Measurements from ENCODE around the gene ME1.
A peak's percentile ranks its signal among the peaks of the same experiment; 100 is the strongest.
"Not testable (repeated sequence)": the region's sequence is repeated elsewhere in the genome, so short reads cannot be mapped to it uniquely, and the experiment has no call there.

Gene ME1

DNA sequence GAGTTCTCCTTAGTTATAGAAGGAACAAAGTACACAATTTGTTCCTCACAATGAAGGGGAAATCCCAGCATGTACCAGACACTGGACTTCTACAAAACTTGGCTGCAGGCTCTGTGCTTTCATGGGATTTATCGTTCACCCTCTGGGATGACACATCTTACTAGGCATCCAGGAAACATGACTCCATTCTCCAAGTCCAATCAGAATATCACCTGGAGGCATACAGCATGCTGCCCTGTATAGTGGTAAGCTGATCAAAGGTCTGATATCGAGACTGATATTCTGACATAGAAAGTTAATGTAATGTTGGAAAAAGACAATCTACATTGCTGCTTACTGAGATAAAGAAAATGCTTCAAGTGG is 231.0 kb downstream of the ME1 start:
- peak; percentile 59 for DNase-seq (ENCODE audit: low read depth)
- H3K4me3 ChIP-seq (ENCODE audit: low read depth, low read length), result no peak overlapping the region

DNA sequence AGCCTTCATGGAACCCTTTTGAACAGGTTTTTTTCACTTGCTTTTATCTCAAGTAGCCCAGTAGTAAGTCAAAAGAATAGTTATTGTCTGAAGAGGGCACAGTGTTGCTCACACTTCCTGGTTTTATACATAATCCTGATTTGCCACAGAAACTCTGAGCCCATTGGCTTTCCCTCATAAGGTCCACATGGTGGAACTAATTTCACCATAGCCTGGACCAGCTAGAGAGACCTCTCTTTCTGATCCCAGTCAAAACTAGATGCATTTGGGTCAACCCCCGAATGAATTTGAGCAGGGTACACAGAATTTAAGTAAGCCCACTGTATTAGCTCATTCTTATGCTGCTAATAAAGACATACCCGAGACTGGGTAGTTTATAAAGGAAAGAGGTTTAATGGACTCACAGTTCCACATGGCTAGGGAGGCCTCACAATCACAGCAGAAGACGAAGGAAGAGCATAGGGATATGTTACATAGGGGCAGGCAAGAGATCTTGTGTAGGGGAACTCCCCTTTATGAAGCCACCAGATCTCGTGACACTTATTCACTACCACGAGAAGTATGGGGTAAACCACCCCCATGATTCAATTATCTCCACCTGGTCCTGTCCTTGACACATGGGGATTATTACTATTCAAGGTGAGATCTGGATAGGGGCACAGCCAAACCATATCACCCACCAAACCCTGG is 231.5 kb downstream of the ME1 start:
- no peak overlapping the region for H3K4me3 ChIP-seq (ENCODE audit: low read depth, low read length)
- DNase-seq (ENCODE audit: low read depth), result no peak

DNA sequence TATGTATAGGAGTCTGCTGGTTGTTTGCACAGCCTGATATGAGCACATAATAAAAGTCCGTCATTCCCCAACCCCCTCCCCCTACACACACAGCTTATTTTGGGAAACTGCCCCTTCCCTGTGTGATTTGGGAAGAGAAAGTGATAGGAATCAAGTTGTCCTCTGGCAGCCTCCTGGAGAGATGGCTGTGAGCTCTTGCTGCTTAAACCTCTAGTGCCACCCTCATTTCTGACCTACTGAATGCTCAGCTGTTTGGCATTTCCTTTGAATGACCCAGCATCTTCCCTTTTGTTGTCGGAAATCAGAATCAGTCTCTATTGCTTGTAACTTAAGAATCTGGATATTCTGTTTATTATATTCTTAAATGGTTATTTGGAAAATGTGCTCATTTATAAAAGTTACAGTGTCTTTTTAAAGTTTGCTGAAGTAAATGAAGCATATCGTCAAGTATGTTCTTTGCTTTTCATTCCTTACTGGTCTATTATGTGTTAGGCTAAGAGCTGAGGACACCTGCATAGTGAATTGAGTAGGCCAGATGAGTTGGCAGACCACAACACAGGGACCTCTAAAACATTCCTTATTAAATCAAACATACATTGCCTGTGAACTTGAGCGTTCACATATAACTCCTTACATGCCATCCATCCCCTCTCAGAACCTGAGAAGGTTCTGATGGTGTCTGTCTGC is 232.2 kb downstream of the ME1 start:
- DNase-seq (ENCODE audit: low read depth), result no peak
- H3K4me3 ChIP-seq (ENCODE audit: low read depth, low read length), result no peak overlapping the region

- peak overlapping the region; percentile 85 for H3K4me3 ChIP-seq (ENCODE audit: low read depth, low read length)
- DNase-seq (ENCODE audit: low read depth), result no peak
Measured at GRCh38 chr6:83193747-83194566, 236.9 kb downstream of the ME1 start.

DNA sequence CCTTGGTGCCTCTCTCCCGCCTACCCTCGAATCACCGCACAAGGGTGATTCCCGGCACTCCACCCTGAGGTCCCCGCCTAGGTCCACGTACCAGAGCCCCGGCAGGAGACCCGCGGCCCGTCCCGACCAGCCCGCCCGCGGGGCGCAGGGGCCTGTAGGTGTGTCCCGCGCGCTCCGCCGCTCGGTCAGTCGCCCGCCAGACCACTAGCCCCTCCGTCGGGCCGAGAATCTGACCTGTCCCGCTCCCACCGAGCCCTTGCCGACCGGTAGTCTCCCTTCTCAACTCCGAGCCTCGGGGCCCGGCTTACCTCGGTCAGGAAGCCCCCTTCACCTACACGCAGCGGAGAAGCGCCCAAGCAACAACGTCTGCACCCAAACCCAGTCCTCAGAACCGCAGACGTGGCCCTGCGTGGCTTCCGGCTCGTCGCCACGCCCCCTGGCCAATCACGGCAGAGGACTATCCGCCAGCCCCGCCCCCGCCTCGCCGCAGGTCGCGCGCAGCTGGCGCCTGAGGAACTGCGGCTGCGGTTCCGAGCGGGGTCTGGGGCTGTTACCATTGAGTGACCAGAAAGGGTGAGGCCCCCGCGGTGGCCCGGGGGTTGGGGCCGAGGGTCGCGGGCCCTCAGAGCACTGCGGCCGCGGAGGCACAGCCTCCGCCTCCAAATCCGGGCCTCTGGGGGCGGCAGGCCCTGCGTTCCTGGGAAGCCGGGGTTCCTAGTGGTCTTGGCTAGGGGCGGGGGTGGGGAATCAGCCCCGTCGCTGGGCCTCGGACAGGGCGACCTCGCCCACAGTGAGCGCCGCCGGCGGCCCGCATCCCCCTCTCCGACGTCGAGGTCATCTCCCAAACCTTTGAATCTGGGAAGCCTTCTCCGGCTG is 237.7 kb downstream of the ME1 start, which contains the start of the genes PGM3 and RWDD2A:
Gene PGM3, minus strand, starts transcription at position 395 of the 876 bp plus-strand sequence. CDS start 2,253 bp downstream, outside the sequence.
Gene RWDD2A, plus strand, starts transcription at position 487 of the 876 bp plus-strand sequence. CDS start 1,095 bp downstream, outside the sequence.
- peak; percentile 63 for DNase-seq (ENCODE audit: low read depth)
- peak within 1 kb of the TSS; percentile 85 for H3K4me3 ChIP-seq (ENCODE audit: low read depth, low read length)

DNA sequence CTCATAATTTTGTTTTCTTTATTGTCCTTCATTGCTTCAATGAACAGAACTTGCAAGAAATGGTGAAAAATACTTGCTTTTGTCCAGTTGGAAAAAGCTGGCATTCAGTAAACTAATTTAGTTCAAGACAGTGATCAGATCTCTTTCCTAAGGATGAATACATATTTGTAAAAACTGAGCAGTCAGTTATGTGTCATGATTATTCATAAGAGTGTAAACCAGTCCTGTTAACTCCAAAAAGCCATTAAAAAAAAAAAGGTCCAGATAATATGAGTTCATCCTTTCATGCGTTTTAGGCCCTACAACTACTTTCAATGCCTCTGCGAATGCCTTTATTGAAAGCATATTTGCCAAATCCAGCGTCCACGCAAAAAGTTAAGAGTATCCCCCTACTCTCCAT is 238.4 kb downstream of the ME1 start:
- DNase-seq (ENCODE audit: low read depth), result no peak
- peak overlapping the region; percentile 85 for H3K4me3 ChIP-seq (ENCODE audit: low read depth, low read length)

DNA sequence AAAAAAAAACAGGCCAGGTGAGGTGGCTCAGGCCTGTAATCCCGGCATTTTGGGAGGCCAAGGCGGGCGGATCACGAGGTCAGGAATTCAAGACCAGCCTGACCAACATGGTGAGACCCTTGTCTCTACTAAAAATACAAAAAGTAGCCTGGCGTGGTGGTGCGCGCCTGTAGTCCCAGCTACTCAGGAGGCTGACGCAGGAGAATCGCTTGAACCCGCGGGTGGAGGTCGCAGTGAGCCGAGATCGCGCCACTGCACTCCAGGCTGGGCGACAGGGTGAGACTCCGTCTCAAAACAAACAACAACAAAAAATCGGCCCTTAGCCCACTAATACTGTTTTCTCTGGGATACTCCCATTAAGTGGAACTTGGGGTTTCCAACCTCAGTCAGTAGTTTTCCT is 238.9 kb downstream of the ME1 start:
- peak overlapping the region; percentile 85 for H3K4me3 ChIP-seq (ENCODE audit: low read depth, low read length)
- not testable (repeated sequence) for DNase-seq (ENCODE audit: low read depth)

DNA sequence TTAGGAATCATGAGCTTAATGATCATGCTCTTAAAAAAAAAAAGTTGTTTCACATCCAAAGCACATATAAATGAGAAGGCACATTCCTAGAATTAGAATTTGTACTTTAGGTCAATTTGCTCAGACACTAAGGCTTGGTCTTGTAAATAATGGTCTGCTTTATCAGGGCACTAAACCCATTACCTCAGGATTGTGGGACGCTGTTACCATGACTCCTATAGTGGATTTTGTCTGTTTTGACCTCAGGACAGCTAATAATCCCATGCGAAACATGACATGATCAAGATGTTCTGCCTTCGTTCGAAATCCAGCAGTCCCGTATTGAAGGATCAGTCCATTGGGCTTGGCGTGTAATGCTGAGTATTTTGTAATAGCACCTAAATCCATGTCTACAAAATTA is 240.2 kb downstream of the ME1 start:
- DNase-seq (ENCODE audit: low read depth), result no peak
- no peak overlapping the region for H3K4me3 ChIP-seq (ENCODE audit: low read depth, low read length)

DNA sequence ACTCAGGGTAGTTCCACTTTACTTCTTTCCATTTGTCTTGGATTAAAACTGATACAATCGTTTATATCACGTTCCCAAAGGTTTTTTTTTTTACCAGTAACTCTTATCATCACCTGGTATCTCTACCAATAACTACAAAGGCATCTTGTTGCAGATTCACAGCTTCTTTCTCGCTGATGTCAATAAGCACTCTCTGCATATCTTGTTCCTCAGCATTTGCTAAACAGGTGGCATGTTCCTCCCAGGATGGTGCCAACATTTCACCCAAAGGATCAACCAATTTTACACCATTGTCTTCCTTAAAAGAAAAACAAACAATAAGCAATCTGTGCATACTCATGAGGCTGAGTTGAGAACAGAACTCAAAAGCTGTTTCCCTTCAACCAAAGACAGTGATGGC is 242.3 kb downstream of the ME1 start:
- DNase-seq (ENCODE audit: low read depth), result no peak
- no peak overlapping the region for H3K4me3 ChIP-seq (ENCODE audit: low read depth, low read length)

GRCh38 chr6:83185096-83185495 is 245.8 kb downstream of the ME1 start:
- H3K4me3 ChIP-seq (ENCODE audit: low read depth, low read length), result no peak overlapping the region
- no peak for DNase-seq (ENCODE audit: low read depth)

GRCh38 chr6:83183082-83183828 is 247.6 kb downstream of the ME1 start:
- DNase-seq (ENCODE audit: low read depth), result peak; percentile 89
- no peak overlapping the region for H3K4me3 ChIP-seq (ENCODE audit: low read depth, low read length)

GRCh38 chr6:83182114-83182513 is 248.7 kb downstream of the ME1 start:
- no peak for DNase-seq (ENCODE audit: low read depth)
- H3K4me3 ChIP-seq (ENCODE audit: low read depth, low read length), result no peak overlapping the region

- H3K4me3 ChIP-seq (ENCODE audit: low read depth, low read length), result no peak overlapping the region
- no peak for DNase-seq (ENCODE audit: low read depth)
Measured at GRCh38 chr6:83180426-83180950, 250.4 kb downstream of the ME1 start.

GRCh38 chr6:83176246-83176645 is 254.6 kb downstream of the ME1 start:
- DNase-seq (ENCODE audit: low read depth), result no peak
- no peak overlapping the region for H3K4me3 ChIP-seq (ENCODE audit: low read depth, low read length)

GRCh38 chr6:83169511-83169910 is 261.3 kb downstream of the ME1 start:
- no peak for DNase-seq (ENCODE audit: low read depth)
- no peak overlapping the region for H3K4me3 ChIP-seq (ENCODE audit: low read depth, low read length)

DNA sequence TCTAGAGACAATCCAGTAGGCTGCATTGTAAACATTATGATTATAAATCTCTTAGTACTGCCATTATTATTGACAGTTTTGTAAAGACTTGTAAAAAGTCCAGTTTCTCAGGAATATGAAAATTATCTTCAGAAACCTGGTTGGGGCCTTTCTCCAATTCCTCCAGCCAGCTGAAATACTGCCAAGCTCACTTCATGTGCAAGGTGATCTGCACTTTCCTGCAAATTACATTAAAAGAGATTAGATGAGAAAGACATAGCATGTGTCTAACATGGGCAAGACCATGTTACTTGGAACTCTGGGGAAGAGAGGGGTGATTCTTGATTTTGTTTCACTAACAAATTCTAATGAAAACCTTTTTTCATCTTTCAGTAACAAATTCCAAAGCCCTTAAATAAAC is 261.7 kb downstream of the ME1 start:
- H3K4me3 ChIP-seq (ENCODE audit: low read depth, low read length), result no peak overlapping the region
- no peak for DNase-seq (ENCODE audit: low read depth)

GRCh38 chr6:83168556-83168955 is 262.3 kb downstream of the ME1 start:
- H3K4me3 ChIP-seq (ENCODE audit: low read depth, low read length), result no peak overlapping the region
- DNase-seq (ENCODE audit: low read depth), result no peak

GRCh38 chr6:83167726-83168278 is 263.0 kb downstream of the ME1 start:
- H3K4me3 ChIP-seq (ENCODE audit: low read depth, low read length), result no peak overlapping the region
- no peak for DNase-seq (ENCODE audit: low read depth)

Measured in skeletal muscle cell (primary cell).